Left ventricle myocardium inferior (tissue), 1 donor: ENCODE measurements around the gene RAD9A. TPM values are rescaled to one million over a fixed set of nuclear protein-coding genes. Genes with fewer than 3 reads are reported as not detected.

ENCODE experiments used
- DNase-seq: peaks from one replicate; pipeline ENCODE4 v3.0.0-alpha.2; 2020
- H3K27ac ChIP-seq: fragments of 200-600 bp; replicated peaks from 2 replicates; pipeline ENCODE4 v1.8.0; 2021
- H3K27me3 ChIP-seq: fragments of 200-600 bp; 2 replicates; pipeline ENCODE4 v1.8.0; 2021; ENCODE audit warnings: low read depth
- H3K36me3 ChIP-seq: fragments of 200-600 bp; 2 replicates; pipeline ENCODE4 v1.8.0; 2021
- H3K4me1 ChIP-seq: fragments of 200-600 bp; 2 replicates; pipeline ENCODE4 v1.8.0; 2021
- H3K4me3 ChIP-seq: fragments of 200-600 bp; 2 replicates; pipeline ENCODE4 v1.8.0; 2021; ENCODE audit warnings: mild to moderate bottlenecking, moderate library complexity
- H3K9me3 ChIP-seq: fragments of 200-600 bp; replicated peaks from 2 replicates; pipeline ENCODE4 v1.8.0; 2021
- intact Hi-C: fragments of 100-400 bp; cut with micrococcal nuclease; formaldehyde crosslinking; loops from one replicate; pipeline ENCODE4 v1.11.0; 2022
- total RNA-seq: library from RNA; stranded (reverse); fragmentation: NEBNext Ultra II Directional; extraction: Animal tissue kit (Norgen Biotek cat#: 25700); gene quantifications from one replicate; pipeline ENCODE4 v1.2.1, GENCODE V29; 2021
- TF ChIP-seq, protein P1 (sequence below): fragments of 200-600 bp; IDR thresholded peaks from 2 replicates; pipeline ENCODE4 v1.8.0; 2021; ENCODE audit warnings: antibody characterized with exemption, mild to moderate bottlenecking, borderline replicate concordance
- donor health status: DM: no; HTN: yes; CAD: no; lungs with severe emphysema.

The RAD9A gene
- total RNA-seq, 1 donor from 2014 or later, result 7.0 TPM

DNA sequence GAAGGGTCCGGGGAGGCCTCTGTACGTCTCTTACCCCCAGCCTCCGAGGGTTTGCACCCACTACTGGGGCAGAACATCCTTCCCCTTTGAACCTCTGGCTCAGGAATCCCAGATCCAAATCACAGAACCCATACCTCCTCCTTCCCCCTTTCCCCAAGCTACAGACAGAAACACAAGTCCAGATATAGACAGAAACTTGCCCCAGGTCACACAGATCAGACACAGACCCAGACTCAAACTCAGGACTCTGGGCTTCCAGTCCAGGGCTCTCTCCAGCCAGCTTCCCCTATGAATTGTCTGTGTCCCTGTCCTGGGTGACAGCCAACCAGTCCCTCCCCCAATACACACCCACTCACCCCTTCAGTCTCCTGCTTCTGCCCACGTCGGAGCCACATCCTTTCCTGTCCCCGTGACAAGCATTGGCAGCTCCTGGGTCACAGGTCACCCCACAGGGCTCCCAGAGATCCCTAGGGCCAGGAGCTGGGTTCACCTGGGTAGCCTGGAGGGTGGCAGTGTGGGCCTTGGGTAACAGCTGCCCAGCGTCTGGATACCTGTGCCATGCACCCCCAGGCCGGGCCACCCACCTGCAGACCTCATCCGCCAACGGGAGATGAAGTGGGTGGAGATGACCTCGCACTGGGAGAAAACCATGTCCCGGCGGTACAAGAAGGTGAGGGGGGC lies 12.9 kb downstream of the RAD9A start:
- no peak overlapping the region for H3K27ac ChIP-seq
- DNase-seq, result no peak
- peaks cover 7% of the 10 kb centered on the region for H3K36me3 ChIP-seq
- peaks cover 22% of the 10 kb centered on the region for H3K27me3 ChIP-seq
- H3K9me3 ChIP-seq, result no peaks in the 10 kb centered on the region
- intact Hi-C loops, result no loop called here
- H3K4me1 ChIP-seq, result peaks cover 43% of the 10 kb centered on the region
- TF ChIP-seq, protein P1, sequence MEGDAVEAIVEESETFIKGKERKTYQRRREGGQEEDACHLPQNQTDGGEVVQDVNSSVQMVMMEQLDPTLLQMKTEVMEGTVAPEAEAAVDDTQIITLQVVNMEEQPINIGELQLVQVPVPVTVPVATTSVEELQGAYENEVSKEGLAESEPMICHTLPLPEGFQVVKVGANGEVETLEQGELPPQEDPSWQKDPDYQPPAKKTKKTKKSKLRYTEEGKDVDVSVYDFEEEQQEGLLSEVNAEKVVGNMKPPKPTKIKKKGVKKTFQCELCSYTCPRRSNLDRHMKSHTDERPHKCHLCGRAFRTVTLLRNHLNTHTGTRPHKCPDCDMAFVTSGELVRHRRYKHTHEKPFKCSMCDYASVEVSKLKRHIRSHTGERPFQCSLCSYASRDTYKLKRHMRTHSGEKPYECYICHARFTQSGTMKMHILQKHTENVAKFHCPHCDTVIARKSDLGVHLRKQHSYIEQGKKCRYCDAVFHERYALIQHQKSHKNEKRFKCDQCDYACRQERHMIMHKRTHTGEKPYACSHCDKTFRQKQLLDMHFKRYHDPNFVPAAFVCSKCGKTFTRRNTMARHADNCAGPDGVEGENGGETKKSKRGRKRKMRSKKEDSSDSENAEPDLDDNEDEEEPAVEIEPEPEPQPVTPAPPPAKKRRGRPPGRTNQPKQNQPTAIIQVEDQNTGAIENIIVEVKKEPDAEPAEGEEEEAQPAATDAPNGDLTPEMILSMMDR, result no peak
- peak overlapping the region; percentile 11 for H3K4me3 ChIP-seq

DNA sequence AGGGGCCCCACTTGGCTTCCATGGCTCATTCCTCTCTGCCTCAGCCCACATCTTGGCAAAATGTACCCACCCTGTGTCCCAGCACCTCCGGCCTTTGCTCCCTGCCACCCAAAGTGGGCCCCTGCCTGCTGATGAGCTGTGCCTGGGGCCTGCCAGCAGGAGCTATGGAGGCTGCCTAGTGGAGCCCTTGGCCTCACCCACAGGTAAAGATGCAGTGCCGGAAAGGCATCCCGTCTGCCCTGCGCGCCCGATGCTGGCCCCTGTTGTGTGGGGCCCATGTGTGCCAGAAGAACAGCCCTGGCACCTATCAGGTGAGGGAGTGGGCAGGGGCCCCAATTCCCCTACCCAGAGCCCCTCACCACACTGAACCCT lies 13.4 kb downstream of the RAD9A start:
- H3K36me3 ChIP-seq, result peaks cover 4% of the 10 kb centered on the region
- intact Hi-C loops, result no loop called here
- TF ChIP-seq, protein P1, result no peak
- peaks cover 28% of the 10 kb centered on the region for H3K27me3 ChIP-seq
- DNase-seq, result no peak
- H3K4me1 ChIP-seq, result peaks cover 38% of the 10 kb centered on the region
- H3K27ac ChIP-seq, result no peak overlapping the region
- no peak overlapping the region for H3K4me3 ChIP-seq
- H3K9me3 ChIP-seq, result no peaks in the 10 kb centered on the region

DNA sequence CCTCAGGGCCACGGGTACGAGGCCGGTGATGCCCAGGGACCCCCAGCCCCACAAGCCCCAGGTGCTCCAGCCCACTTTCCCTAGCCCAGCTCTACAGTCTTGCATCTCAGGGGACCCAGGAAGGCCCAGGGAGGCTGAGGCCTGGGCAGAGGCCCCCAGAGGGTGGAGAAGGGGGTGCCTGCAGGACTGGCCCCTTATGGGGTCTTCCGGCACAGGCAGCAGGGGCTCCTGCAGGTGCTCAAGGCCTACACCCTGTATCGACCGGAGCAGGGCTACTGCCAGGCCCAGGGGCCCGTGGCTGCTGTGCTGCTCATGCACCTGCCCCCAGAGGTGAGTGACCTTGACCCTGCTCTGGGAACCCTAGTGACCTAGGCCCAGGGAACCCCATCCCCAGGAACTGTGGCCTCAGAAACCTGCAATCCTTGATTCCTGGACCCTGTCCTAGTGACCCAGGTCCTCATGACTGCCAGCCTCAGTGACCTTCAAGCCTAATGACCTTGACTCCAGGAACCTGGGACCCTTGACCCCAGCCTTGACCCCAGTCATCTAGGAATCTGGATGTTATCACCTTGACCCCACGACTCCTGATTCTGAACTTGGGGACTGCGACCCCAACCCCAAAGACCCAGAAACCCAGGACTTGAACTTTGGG lies 14.0 kb downstream of the RAD9A start:
- no peak overlapping the region for H3K27ac ChIP-seq
- DNase-seq, result no peak
- H3K36me3 ChIP-seq, result no peaks in the 10 kb centered on the region
- peaks cover 32% of the 10 kb centered on the region for H3K4me1 ChIP-seq
- no peak overlapping the region for H3K4me3 ChIP-seq
- intact Hi-C loops, result no loop called here
- H3K27me3 ChIP-seq, result peaks cover 34% of the 10 kb centered on the region
- H3K9me3 ChIP-seq, result no peaks in the 10 kb centered on the region
- TF ChIP-seq, protein P1, result no peak

DNA sequence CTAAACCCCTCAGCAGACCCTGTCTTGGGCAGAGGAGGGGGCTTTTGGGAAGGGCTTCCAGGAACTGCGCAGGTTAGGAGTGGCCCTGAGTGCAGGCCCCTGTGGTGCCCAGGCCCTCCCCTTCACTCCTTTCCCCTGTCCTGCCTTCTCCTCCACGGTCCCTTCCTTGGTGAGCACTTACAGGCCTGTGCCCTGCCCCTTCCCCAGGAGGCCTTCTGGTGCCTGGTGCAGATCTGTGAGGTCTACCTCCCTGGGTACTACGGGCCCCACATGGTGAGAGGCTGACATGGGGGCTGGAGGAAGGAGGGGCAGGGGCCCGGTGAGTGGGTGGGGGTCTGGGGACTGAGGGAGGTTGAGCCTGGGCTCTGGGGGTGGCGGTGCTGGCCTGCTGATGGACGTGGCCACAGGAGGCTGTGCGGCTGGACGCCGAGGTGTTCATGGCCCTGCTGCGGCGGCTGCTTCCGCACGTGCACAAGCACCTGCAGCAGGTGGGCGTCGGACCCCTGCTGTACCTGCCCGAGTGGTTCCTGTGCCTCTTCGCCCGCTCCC lies 14.7 kb downstream of the RAD9A start:
- Histone ChIP-seq H3K27me3 (peaks cover 41% of the 10 kb centered on the region), H3K9me3 (no peaks in the 10 kb centered on the region), H3K4me3 (no peak overlapping the region), H3K4me1 (peaks cover 25% of the 10 kb centered on the region), H3K27ac (no peak overlapping the region), H3K36me3 (no peaks in the 10 kb centered on the region)
- intact Hi-C loops, result no loop called here
- TF ChIP-seq, protein P1, result no peak
- no peak for DNase-seq

DNA sequence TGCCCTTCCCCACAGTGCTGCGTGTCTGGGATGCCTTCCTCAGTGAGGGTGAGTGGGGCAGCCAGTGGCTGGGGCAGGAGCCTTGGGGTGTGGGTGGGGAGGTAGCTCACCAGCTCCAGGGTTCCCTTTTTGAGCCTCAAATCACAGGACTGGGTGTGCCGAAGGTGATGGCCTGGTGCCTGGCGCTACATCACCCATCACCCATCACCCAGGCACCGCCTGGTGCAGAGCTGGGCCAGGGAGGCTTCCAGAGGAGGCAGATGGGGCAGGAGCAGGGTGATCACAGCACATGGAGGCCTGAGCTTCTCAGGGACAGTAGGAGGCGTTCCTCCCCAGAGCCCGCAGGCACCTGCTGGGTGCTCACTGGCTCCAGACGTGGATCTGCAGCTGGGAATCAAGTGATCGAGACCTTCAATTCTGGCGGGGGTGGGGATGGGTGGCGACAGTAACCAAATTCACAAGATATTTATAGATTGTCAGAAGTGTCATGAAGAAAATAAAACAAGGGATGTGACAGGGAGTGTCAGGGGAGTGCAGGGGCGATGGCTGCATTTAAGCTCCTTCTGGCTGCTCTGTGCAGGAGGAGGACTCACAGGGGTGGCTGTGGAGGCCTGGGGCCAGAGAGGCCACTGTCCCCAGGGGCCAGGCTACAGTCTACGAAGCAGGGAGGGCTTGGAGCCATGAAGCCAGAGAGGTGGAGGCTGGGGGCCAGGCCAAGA lies 15.3 kb downstream of the RAD9A start:
- Histone ChIP-seq H3K27me3 (peaks cover 47% of the 10 kb centered on the region), H3K27ac (no peak overlapping the region)
- no peak for DNase-seq

More for the DNA sequence above, 15.3 kb downstream of the RAD9A start:
- H3K9me3 ChIP-seq, result no peaks in the 10 kb centered on the region
- no peaks in the 10 kb centered on the region for H3K36me3 ChIP-seq
- intact Hi-C loops, result no loop called here
- TF ChIP-seq, protein P1, result no peak
- H3K4me3 ChIP-seq, result no peak overlapping the region
- peaks cover 22% of the 10 kb centered on the region for H3K4me1 ChIP-seq
